Measurements from ENCODE around the gene CLUH.

DNA sequence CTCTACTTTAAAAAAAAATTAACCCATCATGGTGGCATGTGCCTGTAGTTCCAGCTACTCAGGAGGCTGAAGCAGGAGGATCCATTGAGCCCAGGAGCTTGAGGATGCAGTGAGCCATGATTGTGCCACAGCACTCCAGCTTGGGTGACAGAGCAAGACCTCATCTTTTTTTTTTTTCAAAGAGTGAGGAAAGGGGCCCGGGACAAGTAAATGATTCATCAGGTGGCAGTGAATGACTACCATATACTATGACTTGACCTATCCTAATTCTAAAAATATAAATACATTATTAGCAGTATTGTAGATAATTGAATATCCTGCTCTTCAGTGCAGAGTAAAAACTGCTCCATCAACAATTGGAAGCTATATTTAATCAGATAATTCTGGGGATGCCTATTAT, 55.3 kb downstream of the CLUH start:
- TF ChIP-seq POLR2A (IDR thresholded peaks at IDR 0.05; ENCODE audit: low read length): no peak
- no peak for TF ChIP-seq GATA1 (IDR thresholded peaks at IDR 0.05; ENCODE audit: low read depth, low read length)

All from erythroblast (primary cell).